ENCODE results near the gene RASGRF2. TPM values are rescaled to one million over a fixed set of nuclear protein-coding genes. Genes with fewer than 3 reads are reported as not detected.

The RASGRF2 gene
- total RNA-seq, 1 donor from 2014 or later: 30.7 TPM

GRCh38 chr5:81203729-81204128 is 243.6 kb downstream of the RASGRF2 start:
- DNase-seq (ENCODE audit: low spot score): no peak

GRCh38 chr5:81204205-81204604 is 244.0 kb downstream of the RASGRF2 start:
- DNase-seq (ENCODE audit: low spot score): no peak

GRCh38 chr5:81205058-81205457 is 244.9 kb downstream of the RASGRF2 start:
- DNase-seq (ENCODE audit: low spot score): no peak

DNA sequence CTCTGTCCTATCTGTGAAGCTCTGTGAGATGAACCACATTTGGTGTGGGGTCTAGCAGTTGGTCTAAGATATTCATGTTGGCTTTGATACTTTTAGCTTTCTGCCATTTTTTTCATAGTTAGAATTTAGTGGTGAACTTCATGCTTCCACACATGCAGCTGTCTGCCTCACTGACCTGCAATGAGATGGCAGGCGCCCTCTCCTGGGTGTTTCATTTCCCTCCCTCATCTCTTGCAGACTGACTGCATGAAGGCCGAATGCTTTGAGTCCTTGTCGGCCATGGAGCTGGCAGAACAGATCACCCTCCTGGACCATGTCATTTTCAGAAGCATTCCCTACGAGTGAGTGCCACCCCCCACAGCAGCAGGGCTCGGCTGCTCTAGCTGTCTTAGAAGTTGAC is 246.8 kb downstream of the RASGRF2 start:
- no peak for DNase-seq (ENCODE audit: low spot score)

GRCh38 chr5:81208904-81209303 is 248.7 kb downstream of the RASGRF2 start:
- no peak for DNase-seq (ENCODE audit: low spot score)

GRCh38 chr5:81209386-81209785 is 249.2 kb downstream of the RASGRF2 start:
- DNase-seq (ENCODE audit: low spot score): no peak

GRCh38 chr5:81209869-81210493 is 249.8 kb downstream of the RASGRF2 start:
- no peak for DNase-seq (ENCODE audit: low spot score)

GRCh38 chr5:81212211-81212751 is 252.1 kb downstream of the RASGRF2 start:
- DNase-seq (ENCODE audit: low spot score): no peak

GRCh38 chr5:81213070-81213469 is 252.9 kb downstream of the RASGRF2 start:
- DNase-seq (ENCODE audit: low spot score): no peak

GRCh38 chr5:81214848-81215247 is 254.7 kb downstream of the RASGRF2 start:
- DNase-seq (ENCODE audit: low spot score): no peak

DNA sequence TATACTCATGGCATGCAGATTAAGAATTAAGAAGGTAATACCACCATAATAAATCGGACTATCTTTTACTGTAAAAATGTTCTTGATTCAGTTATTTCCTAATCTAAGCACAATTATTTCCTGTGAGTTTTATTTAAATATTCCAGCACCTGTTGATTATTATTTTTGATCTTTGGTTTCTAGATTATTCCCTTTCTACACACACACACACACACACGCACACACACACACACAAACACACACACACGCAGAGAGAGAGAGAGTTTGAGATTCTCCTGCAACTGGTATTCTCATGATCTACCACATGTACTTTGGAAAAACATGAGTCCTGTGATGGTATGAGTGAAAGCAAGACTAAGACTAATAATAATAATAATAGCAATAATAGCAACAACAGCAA is 256.0 kb downstream of the RASGRF2 start:
- no peak for DNase-seq (ENCODE audit: low spot score)

DNA sequence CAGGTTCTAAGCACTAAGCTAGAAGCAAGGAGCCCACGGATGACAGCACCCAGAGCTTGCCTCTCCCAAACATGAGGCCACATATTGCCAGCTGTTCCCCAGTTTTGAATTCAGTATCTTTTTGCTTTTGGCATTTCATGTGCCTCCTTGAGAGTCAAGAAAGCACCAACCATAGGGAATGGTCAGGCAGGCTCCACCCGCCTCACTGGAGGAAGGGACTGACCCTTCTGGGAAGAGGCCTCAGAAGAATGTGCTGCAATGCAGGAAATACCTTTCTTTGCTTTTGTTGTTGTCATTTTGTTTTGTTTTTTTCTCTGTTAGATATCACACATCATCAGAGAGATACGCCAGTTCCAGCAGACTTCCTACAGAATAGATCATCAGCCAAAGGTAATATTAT is 259.2 kb downstream of the RASGRF2 start:
- no peak for DNase-seq (ENCODE audit: low spot score)

- DNase-seq (ENCODE audit: low spot score): no peak
Measured at GRCh38 chr5:81222285-81222684, 262.1 kb downstream of the RASGRF2 start.

- no peak for DNase-seq (ENCODE audit: low spot score)
Measured at GRCh38 chr5:81225463-81225862, 265.3 kb downstream of the RASGRF2 start.

DNA sequence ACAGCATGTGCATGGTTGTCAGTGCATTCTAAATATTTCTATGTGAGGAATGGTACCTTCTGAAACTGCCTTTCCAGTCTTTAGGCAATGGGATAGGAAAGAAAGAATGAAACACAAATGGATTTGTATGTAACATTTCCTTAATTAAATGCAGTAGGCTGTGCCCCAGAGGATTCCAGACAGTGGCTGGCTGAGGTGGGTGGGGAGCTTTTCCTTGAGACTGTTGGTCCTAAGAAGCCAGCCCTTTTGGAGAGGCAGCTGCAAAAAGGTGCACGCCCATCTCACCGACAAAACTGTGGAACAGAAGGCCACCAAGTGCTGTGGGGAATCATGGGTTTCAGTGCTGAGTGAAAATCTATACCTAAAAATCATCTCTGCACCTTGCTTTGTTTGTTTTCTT is 266.1 kb downstream of the RASGRF2 start:
- DNase-seq (ENCODE audit: low spot score): no peak

DNA sequence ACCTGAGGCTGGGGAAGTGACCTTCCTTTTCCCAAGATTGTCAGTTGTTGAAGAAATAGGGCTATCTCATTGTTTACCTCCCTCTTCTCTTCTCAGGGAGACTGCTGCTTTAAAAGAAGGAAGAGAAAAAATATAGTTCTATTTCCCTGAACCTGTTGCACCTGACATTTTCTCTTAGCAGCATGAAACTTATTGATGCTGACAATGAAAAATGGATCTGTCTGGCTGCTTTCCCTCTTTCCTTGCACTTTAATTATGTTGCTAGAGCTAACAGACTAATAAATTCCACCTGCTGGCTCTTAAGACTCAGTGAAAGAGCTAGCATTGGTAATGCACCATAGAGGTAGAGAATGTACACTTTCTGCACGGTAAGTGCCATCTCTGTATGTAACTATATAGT is 266.8 kb downstream of the RASGRF2 start:
- DNase-seq (ENCODE audit: low spot score): no peak

DNA sequence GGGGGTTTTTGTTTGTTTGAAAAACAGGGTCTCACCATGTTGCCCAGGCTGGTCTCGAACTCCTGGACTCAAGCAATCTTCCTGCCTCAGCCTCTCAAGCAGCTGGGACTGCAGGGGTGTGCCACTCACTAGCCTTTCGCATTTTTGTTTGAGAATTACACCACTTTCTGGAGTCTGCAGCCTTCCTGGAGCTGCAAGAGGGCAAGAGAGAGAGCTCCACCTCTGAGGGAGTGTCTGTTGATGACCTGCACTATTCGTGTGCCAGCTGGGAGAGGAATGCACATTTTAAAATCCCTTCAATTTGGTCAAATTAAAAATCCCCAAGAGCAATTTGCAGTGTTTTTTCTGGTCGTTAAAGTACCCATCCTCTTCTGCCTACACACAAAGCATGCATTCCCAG is 267.9 kb downstream of the RASGRF2 start:
- DNase-seq (ENCODE audit: low spot score): no peak

DNA sequence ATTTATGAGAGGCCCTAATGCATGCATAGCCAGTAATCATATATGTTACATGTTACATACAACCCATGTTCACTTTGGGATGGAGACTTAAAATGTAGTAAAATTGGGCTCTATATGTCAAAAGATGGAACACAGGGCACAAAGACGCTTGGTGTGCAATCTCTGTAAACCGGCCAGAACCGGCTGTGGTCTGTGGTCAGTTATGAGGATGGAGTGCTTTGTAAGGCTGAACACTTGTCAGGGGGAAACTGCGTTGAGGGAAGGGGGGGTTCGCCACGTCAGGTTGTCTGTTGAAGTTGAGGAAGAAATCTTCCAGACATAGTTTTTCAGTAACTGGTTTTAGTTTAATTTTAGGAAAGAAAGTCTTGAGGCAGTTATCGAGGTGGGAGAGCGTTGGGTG is 270.3 kb downstream of the RASGRF2 start:
- DNase-seq (ENCODE audit: low spot score): no peak

- DNase-seq (ENCODE audit: low spot score): no peak
Measured at GRCh38 chr5:81232464-81233079, 272.4 kb downstream of the RASGRF2 start.

DNA sequence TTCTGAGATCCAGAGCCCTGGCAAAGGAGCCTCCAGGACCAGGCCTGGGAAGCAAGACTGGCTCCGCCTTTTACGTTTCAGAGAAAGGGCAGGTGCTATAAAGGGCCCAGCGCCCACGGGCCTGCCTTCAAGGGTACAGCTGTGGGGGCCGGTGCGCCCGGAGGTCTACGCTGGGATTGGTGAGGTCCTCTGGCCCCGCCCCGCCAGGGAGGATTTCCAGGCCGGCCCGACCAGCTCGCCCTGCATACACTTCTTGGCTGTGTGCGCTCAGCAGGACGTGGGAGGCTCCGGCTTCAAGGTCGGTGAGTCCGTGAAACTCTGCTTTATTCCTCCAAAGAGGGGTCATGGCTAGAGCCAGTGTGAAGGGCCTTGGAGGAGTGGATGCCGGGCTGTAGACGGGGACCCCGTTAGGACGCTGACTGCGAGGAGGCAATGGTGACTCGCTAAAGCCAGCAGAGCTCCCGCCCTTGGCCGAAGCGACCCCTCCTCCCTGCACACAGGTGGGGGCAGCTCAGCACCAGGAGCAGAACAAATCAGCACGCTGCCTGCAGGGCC is 273.0 kb downstream of the RASGRF2 start, which contains the start of gene CKMT2:
CKMT2 (plus strand) TSS at position 243 of the 555 bp plus-strand sequence. CDS start 17,811 bp downstream, outside the sequence.
- DNase-seq (ENCODE audit: low spot score): no peak

DNA sequence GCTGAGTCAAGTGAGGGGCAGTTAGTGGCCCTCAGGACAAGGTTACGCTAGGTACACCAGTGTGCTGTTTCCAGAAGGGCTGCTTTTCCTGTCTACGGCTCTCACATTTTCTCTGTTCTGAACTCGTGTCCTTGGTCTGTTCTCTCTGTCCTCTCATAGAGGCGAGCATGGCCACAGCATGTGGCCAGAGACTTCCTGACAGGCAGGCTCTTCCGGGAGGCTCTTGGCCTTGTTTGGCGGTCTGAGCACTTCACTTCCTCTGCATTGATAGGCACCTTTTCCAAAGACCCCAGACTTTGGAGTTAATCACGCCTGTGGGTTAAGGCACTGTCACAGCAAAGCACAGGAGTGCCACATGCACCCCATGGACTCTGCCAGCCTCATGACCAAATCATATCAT is 274.1 kb downstream of the RASGRF2 start:
- DNase-seq (ENCODE audit: low spot score): no peak

DNA sequence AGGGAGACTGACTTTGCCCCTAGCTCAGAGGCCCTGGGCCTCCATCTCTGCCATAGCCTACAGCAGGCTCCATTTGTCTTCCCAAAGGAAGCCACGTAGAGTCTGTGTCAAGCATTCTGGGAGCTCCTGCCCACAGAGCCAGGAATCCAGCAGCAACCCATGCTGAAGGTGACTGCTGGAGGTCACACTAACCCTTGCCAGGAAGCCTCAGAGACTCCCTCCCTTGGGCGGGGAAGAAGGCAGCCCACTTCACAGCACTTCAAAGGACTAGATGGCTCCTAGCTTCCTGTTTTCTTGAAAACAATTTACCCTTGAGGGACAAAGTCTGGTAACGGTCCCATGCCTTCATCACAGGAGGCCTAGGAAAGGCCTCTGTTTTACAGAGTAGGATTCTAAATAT is 274.6 kb downstream of the RASGRF2 start:
- no peak for DNase-seq (ENCODE audit: low spot score)
